SH-SY5Y (cell line): ENCODE results near the gene SLC38A11.

Source experiments
- GATA2 ChIP-seq: IDR thresholded peaks from 2 replicates; pipeline ENCODE4 v1.6.1; 2011; ENCODE audit warnings: mild to moderate bottlenecking, low read depth, low read length
- GATA3 ChIP-seq: IDR thresholded peaks from 2 replicates; pipeline ENCODE4 v1.6.1; 2011; ENCODE audit warnings: low read depth, mild to moderate bottlenecking, low read length, moderate library complexity

Gene SLC38A11

DNA sequence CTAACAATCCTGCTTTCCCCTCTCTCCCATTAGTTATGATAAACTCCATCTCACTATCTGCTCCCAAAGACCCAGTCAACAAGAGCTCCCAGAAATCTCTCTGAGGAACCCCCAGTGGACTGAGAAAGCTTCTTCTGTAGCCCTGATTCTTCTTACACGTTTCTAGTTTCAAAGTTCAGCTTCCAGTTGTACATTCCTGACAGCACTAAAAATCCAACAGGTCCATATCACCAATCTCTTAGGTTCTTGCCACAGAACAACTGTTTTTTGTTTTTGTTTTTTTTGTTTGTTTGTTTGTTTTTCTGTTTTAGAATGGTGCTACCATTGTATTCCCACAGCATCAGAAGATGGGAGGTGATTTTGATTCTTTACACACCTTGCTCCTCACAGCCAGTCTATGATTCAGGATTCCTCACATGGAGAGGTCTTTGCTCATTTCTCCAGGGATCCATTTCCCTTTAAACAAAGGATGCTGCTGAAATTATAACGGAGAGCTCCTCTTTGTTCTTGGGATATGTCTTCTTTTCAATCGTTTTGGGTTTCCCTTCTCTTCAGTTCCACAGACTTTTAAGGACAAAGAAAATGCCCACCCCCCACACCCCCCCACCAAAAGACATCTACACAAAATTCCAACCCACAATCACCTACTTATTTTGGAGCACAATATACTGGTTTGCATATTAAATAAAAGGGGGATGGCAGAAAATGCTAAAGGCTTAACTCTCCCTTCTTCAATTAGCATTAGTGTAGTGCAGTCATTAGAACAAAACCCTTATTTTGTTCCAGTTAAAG, 57.7 kb downstream of the SLC38A11 start:
- TF ChIP-seq GATA2 (no peak), GATA3 (no peak)

DNA sequence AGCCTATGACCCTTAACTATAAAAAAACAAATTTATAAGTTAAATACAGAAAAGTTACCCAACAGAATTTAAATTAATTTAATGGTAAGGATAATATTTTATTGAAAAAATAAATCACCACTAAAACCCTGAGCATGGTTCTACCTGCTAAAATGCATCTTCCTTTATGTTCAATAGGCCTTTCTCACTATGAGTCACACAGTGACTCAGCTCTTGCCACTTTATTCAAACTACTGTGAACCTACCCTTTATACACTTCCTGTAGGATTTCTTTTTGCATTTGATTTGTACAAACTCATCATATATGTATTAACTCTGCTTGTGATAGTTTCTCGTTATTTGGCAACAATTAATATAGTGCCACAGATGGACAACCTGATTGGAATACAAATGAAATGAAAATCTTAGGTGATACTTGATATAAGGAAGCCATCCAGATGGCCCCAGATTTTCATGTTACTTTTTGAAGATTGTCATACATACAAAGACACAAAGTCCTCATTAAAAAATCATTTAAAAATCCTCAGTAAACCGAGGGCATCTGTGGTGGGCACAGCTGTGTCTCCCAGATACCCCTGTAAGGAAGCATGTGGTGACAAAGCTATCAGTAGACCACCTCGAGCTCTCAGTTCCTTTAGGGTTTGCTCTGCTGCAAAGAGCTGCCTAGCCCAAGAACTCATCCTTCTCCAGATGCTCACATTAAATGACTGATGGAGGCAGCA, 58.5 kb downstream of the SLC38A11 start:
- TF ChIP-seq GATA3 (no peak), GATA2 (no peak)

DNA sequence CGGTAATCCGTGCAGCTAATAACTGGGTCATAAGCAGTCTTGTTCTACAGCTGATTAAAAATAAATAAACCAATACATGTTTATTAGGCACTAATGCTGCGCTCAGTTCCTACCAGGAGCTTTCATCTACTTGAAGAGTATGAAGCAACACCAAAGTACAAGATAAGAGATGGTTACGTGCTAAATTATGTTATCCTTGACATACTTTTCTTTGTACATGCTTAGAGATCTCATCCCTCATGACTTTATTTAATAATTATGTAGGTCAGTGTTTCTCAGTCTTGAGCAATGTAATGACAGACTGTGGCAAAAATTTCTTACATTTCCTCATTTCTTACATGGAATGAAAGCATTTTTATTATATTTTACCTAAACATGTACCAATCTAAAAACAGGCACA, 59.1 kb downstream of the SLC38A11 start:
- no peak for TF ChIP-seq GATA2
- no peak for TF ChIP-seq GATA3

DNA sequence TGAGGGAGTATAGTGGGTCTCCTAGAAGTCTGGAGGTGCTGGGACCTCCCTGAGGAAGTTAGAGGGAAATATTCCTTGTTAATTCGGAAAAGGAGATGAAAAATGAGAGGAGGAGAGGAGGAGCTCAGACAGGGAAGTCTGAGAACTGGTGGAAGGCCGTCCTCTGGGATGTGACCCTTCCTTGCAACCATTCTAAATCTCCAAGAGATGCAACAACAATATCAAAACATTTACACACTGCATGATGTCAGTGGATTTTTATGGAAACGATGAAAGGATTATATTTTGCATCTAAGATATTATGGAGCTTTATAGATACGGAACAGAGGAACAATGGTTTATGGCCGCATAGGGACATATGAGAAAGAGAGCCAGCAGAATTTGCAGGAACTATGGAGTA, 63.9 kb downstream of the SLC38A11 start:
- TF ChIP-seq GATA3: no peak
- no peak for TF ChIP-seq GATA2

DNA sequence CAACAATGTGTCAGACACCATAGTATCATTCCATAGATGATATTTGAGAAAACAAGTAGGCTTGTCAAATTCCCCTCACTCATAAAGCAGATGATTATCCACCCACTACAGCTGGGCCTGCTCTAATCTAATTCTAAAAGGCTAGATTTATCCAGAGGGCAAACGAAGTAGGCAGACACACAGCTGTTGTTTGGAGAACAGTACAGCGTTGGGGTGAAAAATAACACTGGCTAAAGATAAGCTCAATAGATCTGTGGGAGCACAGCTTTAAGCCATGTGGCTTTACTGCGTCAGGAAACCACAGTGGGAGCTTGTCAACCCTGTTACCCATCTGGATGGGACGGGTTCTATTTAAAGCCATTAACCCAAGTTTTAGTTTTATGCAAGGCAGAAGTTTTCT, 64.8 kb downstream of the SLC38A11 start:
- TF ChIP-seq GATA3 (peak; percentile 75), GATA2 (peak; percentile 95)

DNA sequence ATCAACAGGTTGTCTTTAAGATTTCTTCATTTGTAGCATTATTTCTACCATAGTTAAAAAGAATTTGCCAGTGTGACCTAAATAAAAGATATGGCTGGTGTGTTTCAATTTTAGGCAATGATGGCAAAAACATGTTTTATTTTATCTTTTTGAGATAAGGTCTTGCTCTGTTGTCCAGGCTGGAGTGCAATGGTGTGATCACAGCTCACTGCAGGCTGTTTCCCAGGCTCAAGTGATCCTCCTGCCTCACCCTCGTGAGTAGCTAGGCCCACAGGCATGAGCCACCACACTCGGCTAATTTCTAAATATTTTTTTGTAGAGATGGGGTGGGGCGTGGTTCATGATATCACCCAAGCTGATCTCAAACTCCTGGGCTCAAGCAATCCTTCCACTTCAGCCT, 66.7 kb downstream of the SLC38A11 start:
- TF ChIP-seq GATA2: no peak
- TF ChIP-seq GATA3: no peak

DNA sequence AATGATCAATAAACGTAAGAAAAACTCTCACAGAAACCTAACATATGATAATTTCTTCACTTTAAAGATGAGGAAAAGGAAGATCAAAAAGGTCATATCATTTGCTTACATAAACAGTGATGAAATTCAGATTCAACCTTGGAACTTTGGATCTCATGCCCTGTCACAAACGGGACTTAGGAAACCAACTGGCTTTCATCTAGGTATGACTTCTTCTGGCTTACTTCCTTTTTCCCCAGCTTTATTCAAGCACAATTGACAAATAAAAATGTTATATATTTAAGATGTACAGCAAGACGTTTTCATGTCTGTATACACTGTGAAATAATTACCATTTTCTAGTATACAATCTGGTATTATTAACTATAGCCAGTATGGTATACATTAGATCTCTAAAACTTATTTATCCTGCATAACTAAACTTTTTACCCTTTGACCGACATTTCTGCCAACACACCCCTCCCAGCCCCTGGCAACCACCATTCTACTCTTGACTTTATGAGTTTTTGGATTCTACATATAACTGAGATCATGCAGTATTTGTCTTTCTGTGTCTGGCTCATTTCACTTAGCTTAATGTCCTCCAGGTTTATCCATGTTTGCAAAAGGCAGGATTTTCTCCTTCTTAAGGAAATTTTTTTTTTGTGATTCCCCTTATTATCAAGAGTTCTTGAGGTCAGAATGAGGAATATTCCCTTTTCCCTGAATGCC, 67.7 kb downstream of the SLC38A11 start:
- TF ChIP-seq GATA2: no peak
- no peak for TF ChIP-seq GATA3

DNA sequence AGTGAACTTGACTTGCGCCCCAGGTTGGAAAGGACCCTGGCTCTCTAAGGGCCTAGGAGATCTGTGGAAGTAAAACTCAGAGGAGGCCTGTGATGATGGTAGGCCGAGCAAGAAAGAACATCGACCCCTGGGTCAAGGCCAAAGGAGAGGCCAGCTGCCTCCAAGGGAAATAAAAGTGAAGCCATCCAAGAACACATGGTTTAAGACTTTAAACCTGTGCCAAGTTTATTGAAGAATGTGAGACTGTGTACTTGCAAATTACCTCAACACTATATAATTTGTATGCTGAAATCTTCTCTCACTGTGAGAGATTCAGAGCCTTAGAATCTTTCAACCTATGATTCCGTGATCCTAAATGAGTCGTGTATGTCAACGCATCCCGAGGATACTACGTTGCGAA, 73.0 kb downstream of the SLC38A11 start:
- TF ChIP-seq GATA3 (no peak), GATA2 (no peak)

DNA sequence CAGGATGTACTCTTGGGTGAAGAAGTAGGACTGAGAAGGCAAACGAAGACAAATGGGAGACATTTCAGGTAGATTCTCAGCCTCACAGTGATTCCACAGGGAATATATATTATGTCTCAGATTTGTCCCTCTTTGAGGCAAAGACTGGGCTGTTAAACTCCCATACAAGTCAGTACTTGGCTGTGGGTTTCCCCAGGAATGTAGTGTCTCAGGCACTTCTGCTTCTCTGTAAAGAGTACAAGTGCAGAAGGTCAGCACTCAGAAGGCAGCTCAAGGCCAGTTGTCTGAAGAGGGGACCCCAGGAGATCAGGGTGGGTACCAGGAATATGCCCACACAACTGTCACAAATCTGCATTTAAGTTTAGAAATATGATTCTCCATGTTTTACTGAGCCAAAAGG, 73.8 kb downstream of the SLC38A11 start:
- no peak for TF ChIP-seq GATA2
- TF ChIP-seq GATA3: no peak

DNA sequence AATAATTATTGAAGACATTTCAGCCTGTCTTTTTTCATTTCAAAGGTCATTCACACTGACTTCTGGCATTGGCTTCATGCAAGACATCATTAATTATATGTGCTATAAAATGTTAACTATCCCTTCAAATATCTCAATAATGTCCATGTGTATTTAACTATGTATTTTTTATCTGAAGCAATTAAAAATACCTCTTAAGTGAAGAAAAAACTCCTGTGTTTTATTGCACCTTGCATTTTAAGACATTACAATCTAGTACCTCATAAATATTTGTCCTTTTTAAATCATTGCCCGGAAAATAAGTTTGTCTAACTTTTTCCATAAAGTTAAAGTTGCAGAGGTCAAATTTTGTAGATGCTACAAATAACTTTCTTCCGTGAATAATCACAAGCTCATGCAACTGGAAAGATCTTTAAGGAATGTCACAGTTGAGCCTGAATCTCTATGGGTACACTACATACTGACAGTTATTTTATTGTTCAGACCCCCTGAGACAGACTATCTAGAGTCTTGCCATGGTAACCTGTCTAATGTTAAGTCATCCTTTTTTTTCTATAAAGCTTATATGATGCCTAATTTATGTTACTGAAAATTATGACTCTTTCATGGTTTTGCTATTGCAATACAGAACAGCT, 75.3 kb downstream of the SLC38A11 start:
- TF ChIP-seq GATA3: no peak
- TF ChIP-seq GATA2: no peak

DNA sequence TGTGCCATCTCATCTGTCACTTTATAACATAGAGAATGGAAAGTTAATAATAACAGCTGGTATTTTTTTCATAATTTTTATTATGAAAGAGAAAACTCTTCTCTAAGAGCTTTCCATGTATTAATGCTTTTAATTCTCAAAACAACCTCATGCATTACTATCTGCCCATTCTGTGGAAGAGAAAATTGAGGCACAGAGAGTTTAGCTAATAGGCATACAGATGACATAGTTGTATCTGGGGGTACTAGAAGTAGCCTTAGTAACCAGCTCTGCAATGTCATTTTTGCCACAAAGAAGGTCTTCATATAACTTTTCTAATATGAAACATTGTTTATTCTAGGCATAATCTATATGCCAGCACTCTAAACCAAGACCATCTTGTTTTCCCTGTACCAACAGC, 77.4 kb downstream of the SLC38A11 start:
- no peak for TF ChIP-seq GATA3
- no peak for TF ChIP-seq GATA2

DNA sequence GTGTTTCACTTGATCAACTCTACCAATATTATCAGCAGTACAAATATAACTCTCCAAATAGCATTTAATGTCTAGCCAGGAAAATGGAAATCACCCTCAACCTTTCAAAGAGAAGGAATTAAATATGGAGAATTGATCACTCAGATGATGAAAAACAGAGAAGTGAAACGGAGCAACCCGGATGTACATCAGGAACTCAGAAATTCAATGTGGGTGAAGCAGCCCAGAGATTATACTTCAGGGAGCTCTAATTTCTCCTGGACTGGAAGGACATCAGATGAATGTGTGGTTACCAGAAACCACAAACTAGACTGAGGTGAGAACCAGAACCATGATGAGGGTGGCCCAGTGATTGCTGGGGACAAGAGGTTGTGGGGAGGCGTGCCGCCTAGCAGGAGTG, 78.2 kb downstream of the SLC38A11 start:
- TF ChIP-seq GATA2 (no peak), GATA3 (no peak)

DNA sequence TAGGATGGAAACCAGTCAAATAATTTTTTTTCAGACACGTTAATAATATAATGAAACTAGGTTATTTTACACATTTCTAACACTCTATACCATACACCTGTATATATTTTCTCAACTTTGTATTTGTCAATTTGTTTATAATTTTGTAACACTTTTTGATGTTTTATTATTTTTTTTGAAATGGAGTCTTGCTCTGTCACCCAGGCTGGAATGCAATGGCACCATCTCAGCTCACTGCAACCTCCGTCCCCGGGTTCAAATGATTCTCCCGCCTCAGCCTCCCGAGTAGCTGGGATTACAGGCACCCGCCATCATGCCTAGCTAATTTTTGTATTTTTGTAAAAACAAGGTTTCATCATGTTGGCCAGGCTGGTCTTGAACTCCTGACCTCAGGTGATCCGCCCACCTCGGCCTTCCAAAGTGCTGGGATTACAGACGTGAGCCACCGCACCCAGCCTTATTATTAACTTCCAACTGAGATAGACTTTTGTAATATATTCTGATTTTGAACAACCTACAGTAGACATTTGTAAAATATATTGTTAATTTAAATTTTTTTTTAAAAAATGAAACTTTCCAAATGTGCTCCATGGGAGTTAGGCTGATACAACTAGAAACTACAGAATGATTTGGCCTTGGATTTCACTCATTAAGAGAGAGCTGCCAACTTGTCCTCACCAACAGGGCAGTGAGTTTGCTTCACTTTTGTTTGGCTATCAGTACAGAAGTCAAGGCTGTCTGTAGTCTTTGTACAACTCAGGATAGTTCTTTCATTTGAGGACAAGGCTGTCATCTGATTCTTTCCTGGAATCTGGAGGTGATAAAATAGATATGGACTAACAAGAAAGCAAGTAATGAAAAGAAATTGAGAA, 79.8 kb downstream of the SLC38A11 start:
- TF ChIP-seq GATA2 (no peak), GATA3 (no peak)

DNA sequence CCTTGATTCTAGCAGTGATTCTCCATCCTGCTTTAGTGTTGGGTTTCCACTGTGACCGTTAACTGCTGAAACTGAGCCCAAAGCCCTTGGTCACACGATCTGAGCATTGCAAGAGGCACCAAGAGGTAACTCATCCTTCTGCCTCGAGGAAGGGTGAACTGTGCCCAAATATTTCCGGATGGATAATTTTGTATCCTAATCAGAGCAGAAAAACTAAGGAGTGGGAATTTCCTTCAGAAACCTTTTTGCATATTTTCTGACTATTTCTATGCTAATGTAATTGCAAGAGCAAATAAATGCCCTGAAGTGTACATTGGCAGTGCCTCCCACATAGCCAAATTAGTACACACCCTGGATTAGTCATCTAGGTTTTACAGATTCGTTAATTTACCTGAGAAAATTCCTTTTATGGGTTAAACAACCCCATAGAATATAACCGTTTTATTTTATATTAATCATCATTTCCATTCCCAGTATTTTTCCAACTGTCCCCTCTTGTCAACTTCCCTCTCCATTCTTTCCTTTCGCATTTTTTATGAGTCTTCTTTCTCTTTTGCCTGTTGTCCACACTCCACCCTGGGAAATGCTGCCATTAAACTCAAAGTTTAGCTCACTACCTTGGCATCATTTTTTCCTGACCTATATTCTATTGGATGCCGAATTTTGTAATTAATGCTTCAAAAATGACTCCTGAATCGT, 82.0 kb downstream of the SLC38A11 start:
- no peak for TF ChIP-seq GATA3
- no peak for TF ChIP-seq GATA2

DNA sequence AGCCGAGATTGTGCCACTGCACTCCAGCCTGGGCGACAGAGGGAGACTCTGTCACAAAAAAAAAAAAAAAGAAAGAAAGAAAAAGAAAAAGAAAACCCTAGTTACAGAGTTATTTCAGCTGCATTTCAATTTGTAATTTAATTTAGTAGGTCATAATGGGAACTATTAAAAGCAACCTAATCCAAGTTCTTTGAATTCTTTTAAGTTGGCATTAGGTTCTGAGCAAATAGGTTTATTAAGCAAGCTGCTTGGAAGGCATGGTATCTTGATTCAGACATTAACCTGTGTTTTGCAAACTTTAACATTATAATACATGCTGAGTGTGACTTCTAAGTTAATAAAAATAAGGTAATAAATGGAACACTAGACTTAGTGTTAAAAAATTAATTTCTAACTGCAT, 83.9 kb downstream of the SLC38A11 start:
- TF ChIP-seq GATA2 (no peak), GATA3 (no peak)
